GM19395 (cell line): Measurements from ENCODE around the gene POLR3E.

Experiments used
- ATAC-seq: cut with Tn5 transposase; IDR thresholded peaks from one replicate; pipeline ENCODE4 v1.9.1; 2021; ENCODE audit warnings: mild to moderate bottlenecking, moderate library complexity; ENCODE audit not compliant: unreplicated experiment

POLR3E gene

DNA sequence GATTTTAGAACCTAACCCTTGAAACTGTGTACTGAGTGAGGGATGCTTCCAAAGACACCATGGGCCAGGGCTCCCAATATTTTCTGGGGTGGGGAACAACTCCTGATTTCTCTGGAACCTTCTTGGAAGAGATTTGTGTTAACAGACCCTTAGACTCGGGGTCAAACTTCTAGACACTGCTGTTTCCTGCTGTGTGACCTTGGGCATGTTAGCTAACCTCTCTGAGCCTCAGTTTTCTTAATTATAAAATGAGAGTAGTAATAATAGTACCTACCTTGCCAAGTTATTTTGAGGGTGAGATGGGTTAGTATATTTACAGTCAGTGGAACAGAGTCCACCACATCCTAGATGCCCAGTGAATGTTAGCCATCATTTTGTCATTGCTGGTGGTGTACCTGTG, 18.8 kb downstream of the POLR3E start:
- no peak for ATAC-seq

DNA sequence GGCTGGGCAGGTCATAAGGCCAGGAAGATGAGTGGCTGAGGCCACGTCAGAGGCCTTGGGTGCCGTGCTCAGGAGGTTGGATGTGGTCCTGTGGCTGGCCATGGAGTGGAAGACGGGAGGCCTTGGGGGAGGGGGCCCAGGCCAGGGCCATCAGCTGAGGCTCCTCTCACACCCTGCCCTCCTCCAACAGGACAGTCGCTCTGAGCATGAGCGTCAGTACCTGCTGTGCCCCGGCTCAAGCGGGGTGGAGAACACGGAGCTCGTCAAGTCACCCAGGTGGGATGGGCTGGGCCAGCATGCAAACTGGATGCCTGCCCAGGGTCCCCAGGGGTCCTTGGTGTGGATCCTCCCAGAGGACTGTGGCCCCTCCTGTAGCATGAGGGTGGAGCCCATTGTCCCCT, 19.2 kb downstream of the POLR3E start:
- no peak for ATAC-seq

DNA sequence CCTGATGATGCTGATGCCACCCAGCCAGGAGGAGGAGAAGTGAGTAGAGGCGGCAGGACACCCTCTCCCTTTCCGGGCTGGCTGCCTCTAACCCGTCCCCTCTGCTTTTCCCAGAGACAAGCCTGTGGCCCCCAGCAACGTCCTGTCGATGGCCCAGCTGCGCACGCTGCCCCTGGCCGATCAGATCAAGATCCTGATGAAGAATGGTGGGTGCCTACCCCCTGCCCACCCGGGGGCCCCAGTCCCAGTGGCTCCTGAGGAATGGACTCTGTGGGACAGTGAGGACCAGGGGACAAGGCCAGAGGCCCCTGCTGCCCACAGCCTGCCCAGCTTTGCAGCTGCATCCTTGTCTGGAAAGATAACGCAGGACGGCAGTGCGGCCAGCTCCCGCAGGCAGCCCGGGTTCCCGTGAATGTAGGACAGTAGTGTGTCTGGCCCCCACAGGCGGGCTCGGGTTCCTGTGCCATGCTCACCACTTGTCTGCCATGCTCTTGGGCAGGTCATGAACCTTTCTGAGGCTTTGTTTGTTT, 19.9 kb downstream of the POLR3E start:
- no peak for ATAC-seq

DNA sequence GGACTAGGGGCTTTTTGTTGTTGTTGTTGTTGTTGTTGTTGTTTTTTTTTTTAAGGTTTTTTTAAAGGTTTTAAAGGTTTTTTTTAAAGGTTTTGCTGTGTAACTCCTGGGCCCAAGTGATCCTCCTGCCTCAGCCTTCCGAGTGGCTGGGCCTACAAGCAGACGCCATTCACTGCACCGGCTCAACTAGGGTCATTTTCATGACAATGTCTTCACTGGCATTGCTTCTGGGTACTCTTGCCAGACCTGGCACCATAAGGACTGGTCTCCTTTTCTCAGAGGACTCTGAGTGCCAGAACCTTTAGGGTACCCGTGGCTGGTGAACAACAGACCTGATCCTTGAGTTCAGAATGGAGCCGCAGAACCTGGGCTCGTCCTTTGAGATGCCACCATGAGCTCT, 20.4 kb downstream of the POLR3E start:
- no peak for ATAC-seq

DNA sequence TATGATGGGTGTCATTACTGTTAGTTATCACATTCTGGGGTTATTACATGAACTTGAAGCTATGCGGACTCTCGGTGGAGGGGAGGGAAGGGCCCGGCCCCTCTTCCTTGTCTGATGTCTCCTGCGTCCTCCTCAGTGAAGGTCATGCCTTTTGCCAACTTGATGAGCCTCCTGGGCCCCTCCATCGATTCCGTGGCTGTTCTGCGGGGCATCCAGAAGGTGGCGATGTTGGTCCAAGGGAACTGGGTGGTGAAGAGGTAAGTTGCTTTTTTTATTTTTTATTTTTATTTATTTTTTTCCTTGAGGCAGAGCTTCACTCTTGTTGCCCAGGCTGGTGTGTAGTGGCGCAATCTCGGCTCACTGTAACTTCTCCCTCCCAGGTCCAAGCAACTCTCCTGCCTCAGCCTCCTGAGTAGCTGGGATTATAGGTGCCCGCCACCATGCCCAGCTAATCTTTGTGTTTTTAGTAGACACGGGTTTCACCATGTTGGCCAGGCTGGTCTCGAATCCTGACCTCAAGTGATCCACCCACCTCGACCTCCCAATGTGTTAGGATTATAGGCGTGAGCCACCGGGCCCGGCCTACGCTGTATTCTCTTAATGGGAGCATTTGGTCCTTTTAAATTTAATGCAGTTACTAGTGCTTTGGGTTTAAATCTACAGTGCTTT, 21.6 kb downstream of the POLR3E start:
- no peak for ATAC-seq

DNA sequence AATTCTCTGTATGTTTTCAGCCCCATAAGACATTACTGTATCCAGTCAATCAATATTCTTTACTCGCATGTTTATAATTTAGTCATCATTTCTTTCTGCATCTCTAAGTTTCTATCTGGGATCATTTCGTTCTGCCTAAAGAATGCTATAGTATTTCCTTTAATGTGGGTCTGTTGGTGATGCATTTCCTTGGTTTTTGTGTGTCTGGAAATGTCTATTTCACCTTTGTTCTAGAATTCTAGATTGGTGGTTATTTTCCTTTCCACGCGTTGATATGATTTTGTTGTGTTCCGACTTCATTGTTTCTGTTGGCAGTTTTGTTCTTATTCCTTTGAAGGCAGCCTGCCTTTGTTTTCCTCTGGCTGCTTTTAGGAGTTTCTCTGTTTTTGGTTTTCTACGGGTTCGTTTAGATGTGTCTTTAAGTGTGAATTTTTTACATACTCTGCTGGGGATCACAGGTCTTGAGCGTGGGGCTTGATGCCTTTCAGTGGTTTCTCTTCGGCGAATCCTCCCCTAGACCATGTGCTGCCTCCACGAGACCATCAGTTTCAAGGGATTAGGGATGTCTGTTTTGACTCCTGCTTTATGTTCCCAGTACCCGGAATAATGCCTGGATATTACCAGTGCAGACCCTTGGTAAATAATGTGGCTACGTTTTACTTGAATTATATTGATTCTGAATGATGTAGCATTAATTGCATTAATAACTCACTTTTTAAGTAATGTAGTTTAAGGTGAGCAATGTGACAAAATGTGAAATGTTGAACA, 23.5 kb downstream of the POLR3E start:
- no peak for ATAC-seq

DNA sequence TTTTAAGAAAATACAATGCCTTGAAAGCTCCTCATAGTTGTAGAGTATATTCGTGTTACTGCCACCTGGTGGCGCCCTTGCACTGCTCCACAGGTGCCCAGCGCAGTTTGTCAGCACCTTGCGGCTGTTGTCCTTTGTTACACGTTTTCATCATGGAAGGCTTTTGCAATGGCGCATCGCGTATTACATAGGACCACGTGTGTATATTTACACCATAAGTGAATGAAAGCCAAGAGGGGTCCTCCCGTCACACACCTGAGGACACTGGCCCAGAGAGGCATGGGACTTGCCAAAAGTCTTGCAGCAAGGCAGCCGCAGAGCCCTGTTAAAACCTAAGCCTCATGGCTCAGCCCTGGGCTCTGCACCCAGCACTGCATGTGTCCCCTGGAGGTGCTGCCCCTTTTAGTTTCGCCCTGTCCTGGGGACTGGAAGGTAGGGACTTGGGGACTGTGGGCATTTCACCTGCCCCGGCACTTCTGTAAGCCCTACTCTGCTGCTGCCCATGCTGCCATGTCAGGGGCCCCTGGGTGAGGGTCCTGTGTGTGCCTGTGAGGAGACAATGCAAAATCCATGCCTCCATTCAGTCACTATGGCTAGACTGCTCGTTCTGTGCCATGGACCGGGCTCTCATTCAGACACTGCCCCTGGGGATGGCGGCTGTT, 24.3 kb downstream of the POLR3E start:
- ATAC-seq = no peak

DNA sequence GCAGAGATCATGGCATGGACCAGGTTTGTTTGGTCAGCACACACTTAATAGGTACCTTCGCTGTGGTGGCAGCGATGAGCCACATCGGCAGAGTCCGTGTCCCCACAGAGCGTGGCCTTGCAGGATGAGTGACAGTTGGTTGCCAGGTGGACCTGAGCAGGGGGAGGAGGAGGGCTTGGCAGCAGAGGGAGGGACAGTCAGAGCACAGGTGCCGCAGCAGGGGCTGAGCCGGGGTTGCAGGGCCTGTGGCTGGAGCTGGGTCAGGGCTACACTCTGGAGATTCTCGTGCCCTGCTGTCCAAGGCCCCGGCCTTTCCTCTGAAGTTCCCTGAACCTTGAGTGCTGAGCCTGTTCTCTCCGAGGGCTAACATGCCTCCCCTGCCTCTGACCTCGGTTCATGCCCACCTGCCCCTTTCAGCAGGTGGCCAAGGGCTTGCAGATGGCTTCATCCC, 24.8 kb downstream of the POLR3E start:
- no peak for ATAC-seq

DNA sequence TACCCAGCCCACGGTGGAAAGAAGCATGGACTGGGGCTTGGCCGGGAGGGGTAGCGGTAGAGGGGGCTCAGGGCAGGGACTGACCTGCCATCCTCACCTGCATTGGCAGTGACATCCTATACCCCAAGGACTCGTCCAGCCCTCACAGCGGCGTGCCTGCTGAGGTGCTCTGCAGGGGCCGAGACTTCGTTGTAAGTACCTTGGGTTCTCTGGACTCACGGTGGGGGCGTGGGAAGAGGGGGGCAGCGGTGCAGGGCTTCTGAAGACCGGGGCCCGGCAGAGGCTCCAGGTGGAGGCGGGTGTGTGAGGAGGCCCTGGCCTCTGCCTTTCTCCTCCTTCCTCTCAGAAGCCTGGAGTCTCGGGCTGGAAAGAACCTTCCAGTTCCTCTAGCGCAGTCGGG, 25.5 kb downstream of the POLR3E start:
- no peak for ATAC-seq

DNA sequence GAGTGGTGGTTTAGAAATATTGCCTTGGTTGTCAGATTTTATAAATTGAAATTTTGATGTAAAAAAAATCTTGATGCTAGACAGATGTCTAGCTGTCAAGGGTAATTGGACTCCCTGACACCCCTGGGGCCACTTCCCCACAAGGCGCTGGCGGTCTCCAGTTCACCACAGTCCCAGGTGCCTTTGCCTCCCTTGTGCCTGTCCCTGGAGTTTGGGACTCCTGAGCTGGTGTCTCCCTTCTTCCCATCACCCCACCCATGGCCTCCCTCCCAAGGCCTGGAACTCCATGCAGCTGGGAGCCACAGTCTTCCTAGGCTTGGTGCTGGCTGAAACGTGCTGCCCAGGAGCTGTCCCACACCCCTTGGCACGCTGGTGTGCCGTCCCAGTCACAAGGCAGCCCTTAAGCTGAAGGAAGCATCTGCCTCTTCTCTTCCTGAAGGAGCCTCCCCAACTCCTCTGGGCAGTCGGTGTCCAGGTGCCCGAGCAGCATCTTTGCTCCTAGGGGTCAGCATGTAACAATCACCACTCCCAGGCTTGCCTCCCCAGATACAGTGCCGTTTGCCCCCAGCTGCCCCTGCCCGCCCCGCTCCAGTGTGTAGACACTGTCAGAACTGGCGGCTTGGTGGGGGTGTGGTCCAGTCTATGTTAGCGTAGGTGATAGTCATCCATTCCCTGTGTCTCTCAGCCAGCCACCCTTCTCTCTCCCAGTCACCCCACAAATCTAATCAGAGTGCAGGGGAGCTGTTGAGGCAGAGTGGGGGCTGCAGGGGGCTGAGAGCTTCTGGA, 26.2 kb downstream of the POLR3E start:
- no peak for ATAC-seq

DNA sequence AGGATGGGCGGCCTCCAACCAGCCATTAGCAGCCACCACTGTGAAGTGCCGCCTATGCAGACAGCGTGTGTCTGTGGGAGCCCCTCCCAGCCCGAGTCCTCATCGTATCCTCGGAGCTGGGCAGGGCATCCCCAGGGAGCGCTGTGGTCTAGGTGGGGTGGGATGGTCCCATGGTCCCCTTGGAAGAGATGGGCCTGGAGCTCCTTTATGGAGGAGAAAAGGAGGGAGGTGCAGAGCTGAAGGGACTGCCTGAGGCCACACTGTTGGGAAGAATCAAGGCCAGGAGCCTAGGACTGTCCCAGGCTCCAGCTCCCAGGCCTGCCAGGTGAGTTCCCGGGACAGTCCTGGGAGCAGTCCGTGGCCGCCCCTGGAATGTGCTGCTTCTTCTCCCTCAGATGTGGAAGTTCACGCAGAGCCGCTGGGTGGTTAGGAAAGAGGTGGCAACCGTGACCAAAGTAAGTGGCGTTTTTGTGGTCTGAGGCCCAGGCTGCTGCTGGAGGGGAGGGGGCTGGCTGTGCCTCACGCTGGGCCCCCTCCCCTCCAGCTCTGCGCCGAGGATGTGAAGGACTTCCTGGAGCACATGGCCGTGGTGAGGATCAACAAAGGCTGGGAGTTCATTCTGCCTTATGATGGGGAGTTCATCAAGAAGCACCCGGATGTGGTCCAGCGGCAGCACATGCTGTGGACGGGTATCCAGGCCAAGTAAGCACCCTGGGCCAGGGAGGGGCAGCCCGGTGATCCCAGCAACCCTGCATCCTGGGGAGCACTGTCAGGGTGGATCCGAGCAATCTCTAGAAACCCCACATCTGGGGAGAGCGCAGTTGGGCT, 27.0 kb downstream of the POLR3E start:
- ATAC-seq = no peak

DNA sequence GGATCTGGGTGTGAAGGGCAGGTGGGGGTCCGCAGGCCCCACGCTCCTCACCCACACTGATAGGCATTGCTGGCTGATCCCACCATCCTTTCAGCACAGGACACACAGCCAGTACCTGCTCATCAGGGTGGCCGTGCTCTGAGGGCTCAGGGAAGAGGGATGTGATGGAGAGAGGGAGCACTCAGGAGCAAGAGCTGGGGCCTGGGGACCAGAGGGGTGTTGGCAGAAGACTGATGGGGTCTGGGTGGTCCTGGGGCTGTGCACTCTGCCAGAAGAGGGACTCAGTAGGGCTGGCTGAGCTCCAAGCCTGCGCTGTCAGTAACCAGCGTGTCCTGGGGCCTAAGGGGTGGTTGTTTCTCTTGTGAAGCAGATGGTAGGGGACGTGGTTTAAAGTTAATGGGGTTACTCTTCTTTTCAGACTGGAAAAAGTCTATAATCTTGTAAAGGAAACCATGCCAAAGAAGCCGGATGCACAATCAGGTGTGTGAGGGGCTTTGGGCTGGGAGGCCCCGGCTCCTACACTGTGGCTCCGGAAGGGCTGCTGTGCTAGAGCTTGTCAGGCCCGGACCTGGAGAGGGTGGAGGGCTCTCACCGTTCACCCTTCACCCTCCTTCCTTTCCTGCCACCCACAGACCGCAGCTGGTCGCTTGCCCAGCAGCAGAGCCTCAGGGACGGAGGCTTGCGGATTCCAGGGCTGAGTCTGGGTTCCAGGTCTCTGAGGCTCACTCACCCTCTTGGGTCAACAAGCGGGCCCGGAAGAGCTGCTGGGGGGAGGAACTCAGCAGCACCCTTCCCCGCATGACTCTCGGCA, 27.8 kb downstream of the POLR3E start:
- ATAC-seq = no peak

DNA sequence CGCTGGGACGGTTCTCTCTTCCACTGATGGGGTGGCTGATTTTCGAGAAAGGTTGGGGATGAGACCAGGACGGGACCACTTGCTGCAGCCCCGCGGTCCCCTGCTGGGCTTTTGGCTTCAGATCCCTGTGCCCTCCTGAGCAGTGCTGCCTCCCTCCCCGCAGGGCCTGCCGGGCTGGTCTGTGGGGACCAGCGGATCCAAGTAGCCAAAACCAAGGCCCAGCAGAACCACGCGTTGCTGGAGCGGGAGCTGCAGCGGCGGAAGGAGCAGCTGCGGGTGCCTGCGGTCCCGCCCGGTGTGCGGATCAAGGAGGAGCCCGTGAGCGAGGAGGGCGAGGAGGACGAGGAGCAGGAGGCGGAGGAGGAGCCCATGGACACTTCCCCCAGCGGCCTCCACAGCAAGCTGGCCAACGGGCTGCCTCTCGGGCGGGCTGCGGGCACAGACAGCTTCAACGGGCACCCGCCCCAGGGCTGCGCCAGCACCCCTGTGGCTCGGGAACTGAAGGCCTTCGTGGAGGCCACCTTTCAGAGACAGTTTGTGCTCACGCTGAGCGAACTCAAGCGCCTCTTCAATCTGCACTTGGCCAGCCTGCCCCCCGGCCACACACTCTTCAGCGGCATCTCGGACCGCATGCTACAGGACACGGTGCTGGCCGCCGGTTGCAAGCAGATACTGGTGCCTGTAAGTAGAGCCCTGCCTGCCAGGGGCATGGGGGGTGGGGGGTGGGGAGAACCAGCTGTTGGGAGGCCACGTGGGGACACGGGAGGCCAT, 28.6 kb downstream of the POLR3E start:
- no peak for ATAC-seq

DNA sequence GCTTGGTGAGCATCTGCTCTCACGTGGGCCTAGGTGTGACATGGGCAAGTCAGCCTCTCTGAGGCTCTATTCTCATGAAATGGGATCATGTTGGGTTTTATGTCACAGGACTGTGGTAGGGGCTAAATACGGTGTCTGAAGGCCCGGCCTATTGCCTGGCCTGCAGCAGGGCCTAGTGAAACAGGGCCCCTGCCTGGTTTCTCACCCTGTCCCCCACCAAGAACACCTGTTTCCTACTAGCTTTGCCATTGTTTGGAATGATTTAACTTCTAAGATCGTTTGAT, 29.1 kb downstream of the POLR3E start:
- no peak for ATAC-seq

DNA sequence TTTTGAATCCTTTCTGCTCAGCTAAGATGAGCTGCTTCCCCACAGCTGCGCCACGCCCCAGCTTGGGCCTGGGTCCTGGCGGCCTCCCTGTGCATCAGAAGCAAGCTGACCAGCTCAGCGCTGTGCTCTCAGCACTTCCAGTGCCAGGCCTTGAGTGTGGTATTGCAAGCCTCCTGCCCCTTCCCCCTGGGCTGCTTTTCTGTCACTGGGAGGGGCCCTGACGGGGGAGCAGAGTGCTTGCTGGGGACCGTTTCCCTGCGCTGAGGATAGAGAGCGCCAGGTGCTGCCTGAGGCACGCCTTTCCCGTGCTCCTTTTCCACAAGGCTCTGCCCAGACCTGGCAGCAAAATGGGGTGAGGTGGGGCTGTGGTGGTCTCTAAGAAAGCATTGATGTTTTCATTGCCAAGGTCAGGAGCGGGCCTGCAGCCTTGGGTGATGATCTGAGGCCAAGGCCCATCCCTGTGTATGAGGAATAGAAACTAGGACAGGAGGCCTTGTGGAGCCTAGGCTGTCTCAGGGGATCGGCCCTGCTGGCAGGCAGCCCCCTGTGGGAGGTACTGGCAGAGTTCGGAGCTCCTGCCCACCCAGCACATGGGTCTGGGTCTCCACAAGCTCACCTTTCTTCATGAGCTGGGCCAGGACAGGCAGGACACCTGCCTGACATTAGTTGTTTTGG, 29.7 kb downstream of the POLR3E start:
- no peak for ATAC-seq

DNA sequence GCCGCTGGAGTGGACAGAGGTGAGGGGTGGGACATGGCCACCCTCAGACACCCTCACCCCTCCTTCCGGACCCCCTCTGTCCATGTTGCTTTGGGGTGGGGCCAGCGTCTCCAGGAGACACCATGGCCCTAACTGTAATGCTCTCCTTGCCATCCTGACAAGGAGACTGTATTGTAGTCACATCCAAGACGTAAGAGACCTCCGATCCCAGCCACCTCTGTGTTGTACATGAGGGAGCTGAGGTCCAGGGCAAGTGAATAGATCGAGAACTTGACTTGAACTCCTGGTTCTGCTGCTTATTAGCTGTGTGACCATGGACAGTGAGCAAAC, 30.2 kb downstream of the POLR3E start:
- ATAC-seq = no peak

DNA sequence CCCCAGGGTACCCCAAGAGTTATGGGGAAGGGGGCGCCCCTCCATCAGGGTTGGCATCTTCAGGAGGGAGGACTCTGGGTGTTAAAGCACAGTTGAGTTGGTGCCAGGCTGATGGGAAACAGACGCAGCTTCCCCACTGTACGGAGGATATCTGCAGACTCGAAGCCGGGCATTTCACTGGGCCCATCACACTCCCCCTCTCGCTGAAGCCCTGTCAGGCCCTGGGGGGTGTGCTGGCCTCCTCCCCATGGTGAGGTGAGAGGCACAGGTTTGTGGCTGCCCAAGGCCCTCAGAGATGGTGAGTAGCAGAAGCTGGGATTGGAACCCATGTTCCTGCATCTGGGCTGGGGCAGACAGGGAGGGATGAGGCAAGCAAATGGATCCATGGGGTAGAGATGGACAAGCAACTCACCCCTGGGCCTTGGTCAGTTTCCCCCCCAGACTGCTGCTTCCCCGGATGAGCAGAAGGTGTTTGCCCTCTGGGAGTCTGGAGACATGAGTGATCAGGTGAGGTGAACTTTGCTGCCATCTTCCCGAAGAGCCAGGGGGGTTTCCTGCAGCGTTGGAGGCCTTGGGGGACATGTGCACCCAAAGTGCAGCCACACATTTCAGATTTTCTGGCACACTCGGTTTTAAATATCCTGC, 31.0 kb downstream of the POLR3E start:
- no peak for ATAC-seq

DNA sequence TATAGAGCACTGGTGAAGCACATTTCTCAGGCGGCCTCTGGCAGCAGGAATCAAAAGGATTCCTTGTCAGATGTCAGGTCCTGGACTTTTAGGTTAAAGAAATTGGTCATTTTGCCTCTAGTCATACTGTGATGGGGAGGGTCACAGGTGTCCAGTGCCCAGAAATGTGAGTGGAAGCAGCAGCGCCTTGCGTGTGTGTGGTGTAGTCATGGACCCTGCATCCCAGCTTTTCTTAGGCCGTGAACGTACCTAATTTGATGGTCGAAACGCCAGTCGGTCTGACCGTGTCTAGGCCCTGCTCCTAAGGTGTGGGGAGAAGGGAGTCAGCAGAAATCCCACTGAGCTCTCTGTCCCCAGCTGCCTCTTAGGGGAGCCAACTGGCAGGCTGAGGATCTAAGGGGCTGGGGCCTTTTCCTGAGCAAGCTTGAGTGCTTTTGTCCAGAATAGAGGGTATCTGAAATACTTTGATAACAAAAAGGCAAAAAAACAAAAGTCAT, 32.0 kb downstream of the POLR3E start:
- no peak for ATAC-seq
